IMR-90 (cell line): Measurements from ENCODE around the gene DRC7.

Source experiments
- CTCF ChIP-seq: conservative IDR thresholded peaks from 2 replicates; pipeline ENCODE4 v1.5.1; 2012; ENCODE audit warnings: mild to moderate bottlenecking, low read depth, low read length, improper control_type of control experiment
- MAZ ChIP-seq: IDR thresholded peaks from 2 replicates; pipeline ENCODE4 v1.6.1; 2012; ENCODE audit warnings: low read depth, mild to moderate bottlenecking, low read length, improper control_type of control experiment, moderate library complexity, borderline replicate concordance
- POLR2A ChIP-seq: IDR thresholded peaks from 2 replicates; pipeline ENCODE4 v1.6.1; 2012; ENCODE audit warnings: mild to moderate bottlenecking, low read depth, low read length
- SMC3 ChIP-seq: fragments of 150-350 bp; IDR thresholded peaks from 2 replicates; pipeline ENCODE4 v1.6.1; 2016; ENCODE audit warnings: low read depth, mild to moderate bottlenecking, antibody characterized with exemption, low read length, moderate library complexity

- TF ChIP-seq SMC3 (no peak), CTCF (no peak), POLR2A (no peak), MAZ (no peak)
These were observed 18.0 kb upstream of the DRC7 start for GRCh38 chr16:57676553-57677085.
